Endodermal cell (in vitro differentiated cells): ENCODE data around the gene CLCC1. TPM values are rescaled to one million over a fixed set of nuclear protein-coding genes. Genes with fewer than 3 reads are reported as not detected.
"Not testable (repeated sequence)": the region's sequence is repeated elsewhere in the genome, so short reads cannot be mapped to it uniquely, and the experiment has no call there.

Source experiments
- DNase-seq: peaks from one replicate; pipeline ENCODE4 v3.0.0-alpha.2; 2017
- H3K27ac ChIP-seq: 2 replicates; pipeline ENCODE4 v1.5.1; 2013; ENCODE audit warnings: mild to moderate bottlenecking, low read depth, low read length, moderate library complexity
- H3K27me3 ChIP-seq: 2 replicates; pipeline ENCODE4 v1.6.1; 2013; ENCODE audit warnings: mild to moderate bottlenecking, low read length, moderate library complexity; ENCODE audit not compliant: insufficient read depth, control insufficient read depth, poor library complexity, severe bottlenecking
- H3K36me3 ChIP-seq: 2 replicates; pipeline ENCODE4 v1.7.0; 2013; ENCODE audit warnings: mild to moderate bottlenecking, low read length, moderate library complexity; ENCODE audit not compliant: control insufficient read depth, insufficient read depth
- H3K4me1 ChIP-seq: one replicate; pipeline ENCODE4 v1.7.0; 2013; ENCODE audit warnings: low read length; ENCODE audit not compliant: control insufficient read depth, insufficient read depth
- H3K4me3 ChIP-seq: 2 replicates; pipeline ENCODE4 v1.5.1; 2013; ENCODE audit warnings: mild to moderate bottlenecking, low read length, moderate library complexity
- H3K9ac ChIP-seq: 2 replicates; pipeline ENCODE4 v1.6.1; 2013; ENCODE audit warnings: mild to moderate bottlenecking, low read length, moderate library complexity; ENCODE audit not compliant: poor library complexity, severe bottlenecking; ENCODE audit errors: extremely low read depth
- H3K9me3 ChIP-seq: 2 replicates; pipeline ENCODE4 v1.6.1; 2013; ENCODE audit warnings: mild to moderate bottlenecking, low read length, moderate library complexity; ENCODE audit not compliant: control insufficient read depth
- H3K27ac Mint-ChIP-seq: 2 replicates; pipeline ENCODE4 v1.8.0; 2020; ENCODE audit warnings: mixed read lengths
- H3K27me3 Mint-ChIP-seq: 2 replicates; pipeline ENCODE4 v1.8.0; 2021; ENCODE audit warnings: mild to moderate bottlenecking, mixed read lengths; ENCODE audit not compliant: insufficient read depth
- H3K36me3 Mint-ChIP-seq: 2 replicates; pipeline ENCODE4 v1.8.0; 2020; ENCODE audit warnings: low read depth, mixed read lengths
- H3K4me1 Mint-ChIP-seq: 2 replicates; pipeline ENCODE4 v1.8.0; 2020; ENCODE audit warnings: mixed read lengths
- H3K4me3 Mint-ChIP-seq: 2 replicates; pipeline ENCODE4 v1.8.0; 2020; ENCODE audit warnings: mild to moderate bottlenecking, moderate library complexity, mixed read lengths
- H3K9me3 Mint-ChIP-seq: 2 replicates; pipeline ENCODE4 v1.8.0; 2020; ENCODE audit warnings: mild to moderate bottlenecking, mixed read lengths
- CTCF ChIP-seq: fragments of 200-600 bp; sonication (generic); conservative IDR thresholded peaks from 2 replicates; pipeline ENCODE4 v1.5.0; 2021; ENCODE audit warnings: antibody characterized with exemption, mild to moderate bottlenecking
- WGBS, 2 experiments: methylation state at CpG; one replicate each; pipeline versions ENCODE4 v1.1.5 to v1.1.7; 2013; ENCODE audit warnings: missing lambda C conversion rate in 2 of 2, mixed read lengths in 1 of 2; ENCODE audit not compliant: insufficient coverage in 1 of 2, insufficient read length in 1 of 2; 5-methylcytosine and 5-hydroxymethylcytosine counted together
- long read RNA-seq, 4 experiments: library from polyadenylated mRNA in 2 of 4; library from RNA in 1 of 4; library from capped mRNA in 1 of 4; stranded (forward) in 3 of 4; unstranded in 1 of 4; transcript quantifications; one replicate each; pipeline ENCODE4 v2.0.0, GENCODE V29; 2020 to 2021; ENCODE audit warnings: inconsistent platforms in 1 of 4
- polyA plus RNA-seq, 2 experiments: library from polyadenylated mRNA; stranded (reverse); fragments of 50-300 nt; gene quantifications; one replicate each; pipeline ENCODE4 v1.2.3, GENCODE V29; 2013
- total RNA-seq, 2 donors: library from RNA; stranded (reverse); fragmentation: NEBNext Ultra II Directional in 1 of 2; extraction: Animal tissue kit (Norgen Biotek cat#: 25700) in 1 of 2; gene quantifications; 2 replicates in 1 of 2; 3 replicates in 1 of 2; pipeline ENCODE4 v1.2.1, GENCODE V29; 2021

The CLCC1 gene
- 10 to 100 TPM; 19.4 to 25.3 TPM for total RNA-seq
- 16.9 TPM for polyA plus RNA-seq (2013, experiment 1 of 2)
- polyA plus RNA-seq (2013, experiment 2 of 2), result 22.6 TPM
- long read RNA-seq, experiment 1, full-length matches to known transcripts, result 1 of 12 reads
- long read RNA-seq, experiment 1, partial matches to known transcripts, result 5 of 12 reads
- long read RNA-seq, experiment 1, other reads (novel, unspliced or antisense), result 6 of 12 reads
- long read RNA-seq, experiment 2, full-length matches to known transcripts, result 16 of 48 reads
- long read RNA-seq, experiment 2, partial matches to known transcripts, result 6 of 48 reads
- long read RNA-seq, experiment 2, other reads (novel, unspliced or antisense), result 26 of 48 reads
- long read RNA-seq, experiment 3, full-length matches to known transcripts, result 18 of 58 reads
- long read RNA-seq, experiment 3, partial matches to known transcripts, result 2 of 58 reads
- long read RNA-seq, experiment 3, other reads (novel, unspliced or antisense), result 38 of 58 reads
- long read RNA-seq, experiment 4, full-length matches to known transcripts, result 6 of 23 reads
- long read RNA-seq, experiment 4, partial matches to known transcripts, result 4 of 23 reads
- long read RNA-seq, experiment 4, other reads (novel, unspliced or antisense), result 13 of 23 reads

DNA sequence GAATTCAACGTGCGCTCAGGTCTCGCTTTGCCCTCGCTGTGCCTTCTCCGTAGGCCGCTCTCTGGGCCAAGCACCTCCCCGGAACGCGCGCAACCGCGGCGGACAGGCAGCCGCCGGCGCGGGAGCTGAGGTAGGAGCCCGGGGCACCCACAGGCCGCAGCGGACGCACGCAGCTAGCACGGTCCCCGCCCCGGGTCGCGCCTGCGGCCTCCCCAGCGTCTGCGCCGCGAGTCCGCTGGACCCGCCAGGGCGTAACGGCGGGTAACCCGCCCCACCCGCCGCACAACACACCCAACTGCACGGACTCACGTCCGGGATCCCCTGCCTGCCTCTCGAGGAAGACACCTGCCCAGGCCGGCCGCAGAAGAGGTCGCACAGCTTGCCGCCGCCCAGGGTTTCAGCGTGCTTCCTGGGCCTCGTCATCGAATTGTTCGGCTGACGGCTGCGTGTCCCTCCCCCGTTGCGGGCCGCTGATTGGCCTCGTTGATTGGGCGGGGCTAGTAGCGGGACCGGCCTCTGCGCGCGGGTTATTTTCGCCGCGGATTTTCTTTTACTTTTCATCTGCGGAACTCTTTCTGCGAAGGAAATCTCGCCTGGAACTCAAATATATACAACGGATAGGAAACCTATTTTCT lies at the start of gene CLCC1:
Gene CLCC1, minus strand, starts transcription at position 433 of the 635 bp plus-strand sequence. CDS start 13,047 bp downstream, outside the sequence.
- Histone ChIP-seq H3K27ac (peak within 1 kb of the TSS; percentile 77), H3K9ac (peak within 1 kb of the TSS; percentile 96), H3K9me3 (no peaks in the 10 kb centered on the region), H3K27me3 (no peaks in the 10 kb centered on the region), H3K4me3 (peak within 1 kb of the TSS; percentile 91), H3K4me1 (no peaks in the 10 kb centered on the region), H3K36me3 (peaks cover 4% of the 10 kb centered on the region)
- H3K4me3 Mint-ChIP-seq, result peak within 1 kb of the TSS; percentile 75
- DNase-seq, result peak; percentile 97
- H3K4me1 Mint-ChIP-seq, result peaks cover 7% of the 10 kb centered on the region
- no peak for TF ChIP-seq CTCF
- peak within 1 kb of the TSS; percentile 93 for H3K27ac Mint-ChIP-seq
- H3K9me3 Mint-ChIP-seq, result no peaks in the 10 kb centered on the region
- 0% methylated on average over 7 to 69 of the region's 72 CpGs for WGBS, 2 experiments
- H3K36me3 Mint-ChIP-seq, result no peaks in the 10 kb centered on the region
- H3K27me3 Mint-ChIP-seq, result no peaks in the 10 kb centered on the region

GRCh38 chr1:109011335-109011734 lies 48.1 kb upstream of the CLCC1 start:
- no peak overlapping the region for H3K4me3 Mint-ChIP-seq
- no peaks in the 10 kb centered on the region for H3K27me3 ChIP-seq
- no peak for DNase-seq
- H3K4me3 ChIP-seq, result no peak overlapping the region
- no peaks in the 10 kb centered on the region for H3K27me3 Mint-ChIP-seq
- no peaks in the 10 kb centered on the region for H3K4me1 Mint-ChIP-seq
- WGBS, 2 experiments, result 94 to 97% methylated on average over 6 to 7 of the region's 7 CpGs
- H3K4me1 ChIP-seq, result no peaks in the 10 kb centered on the region
- H3K27ac Mint-ChIP-seq, result no peak overlapping the region
- peaks cover 8% of the 10 kb centered on the region for H3K36me3 Mint-ChIP-seq
- no peaks in the 10 kb centered on the region for H3K9me3 Mint-ChIP-seq
- H3K27ac ChIP-seq, result no peak overlapping the region
- H3K9ac ChIP-seq, result no peak overlapping the region
- no peaks in the 10 kb centered on the region for H3K9me3 ChIP-seq
- TF ChIP-seq CTCF, result no peak
- peaks cover 31% of the 10 kb centered on the region for H3K36me3 ChIP-seq

DNA sequence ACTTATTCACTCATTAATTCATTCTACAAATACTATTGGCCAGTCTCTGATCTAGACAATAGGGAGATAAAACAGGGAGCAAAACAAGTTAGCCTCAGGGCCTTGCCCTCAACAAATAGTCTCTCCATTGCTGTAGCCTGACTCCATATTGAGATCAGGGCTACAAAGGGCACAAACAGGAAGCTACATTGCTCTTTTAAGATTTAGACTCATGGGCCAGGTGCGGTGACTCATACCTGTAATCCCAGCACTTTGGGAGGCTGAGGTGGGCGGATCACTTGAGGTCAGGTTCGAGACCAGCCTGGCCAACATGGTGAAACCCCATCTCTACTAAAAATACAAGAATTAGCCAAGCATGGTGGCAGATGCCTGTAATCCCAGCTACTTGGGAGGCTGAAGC lies 33.3 kb upstream of the CLCC1 start:
- H3K9ac ChIP-seq, DNase-seq, H3K4me1 ChIP-seq, H3K27ac Mint-ChIP-seq, H3K27me3 ChIP-seq, H3K4me3 ChIP-seq, H3K27ac ChIP-seq, H3K27me3 Mint-ChIP-seq, H3K4me1 Mint-ChIP-seq, H3K4me3 Mint-ChIP-seq: not testable (repeated sequence)
- peaks cover 18% of the 10 kb centered on the region for H3K9me3 ChIP-seq
- WGBS, 2 experiments, result 86 to 96% methylated on average over 1 to 3 of the region's 3 CpGs
- H3K36me3 ChIP-seq, result peaks cover 31% of the 10 kb centered on the region
- Mint-ChIP-seq H3K36me3 (peaks cover 53% of the 10 kb centered on the region), H3K9me3 (peaks cover 16% of the 10 kb centered on the region)
